Keratinocyte (primary cell): Measurements from ENCODE around the gene SH3PXD2A. TPM values are rescaled to one million over a fixed set of nuclear protein-coding genes. Genes with fewer than 3 reads are reported as not detected.
"Not testable (repeated sequence)": the region's sequence is repeated elsewhere in the genome, so short reads cannot be mapped to it uniquely, and the experiment has no call there.

Experiments
- DNase-seq: peaks from one replicate; pipeline ENCODE4 v3.0.0-alpha.2; 2011; ENCODE audit warnings: low read depth, missing footprints, low spot score
- FAIRE-seq: peaks from 2 replicates; lab custom pipeline; 2011; peaks lifted over from hg19 to GRCh38; lab: Jason Lieb, UNC
- H2AFZ ChIP-seq: 2 replicates; pipeline ENCODE4 v1.6.0; 2012; ENCODE audit warnings: low read length, control low read depth, inconsistent platforms; ENCODE audit not compliant: control insufficient read depth
- H3K27ac ChIP-seq: 2 replicates; pipeline ENCODE4 v1.5.1; 2011; ENCODE audit warnings: low read length; ENCODE audit not compliant: control insufficient read depth, insufficient read depth
- H3K27me3 ChIP-seq: 3 replicates; pipeline ENCODE4 v1.6.0; 2011; ENCODE audit warnings: low read length; ENCODE audit not compliant: control insufficient read depth, insufficient read depth; ENCODE audit errors: extremely low read depth
- H3K36me3 ChIP-seq, 2 experiments: 2 replicates in 1 of 2; 3 replicates in 1 of 2; pipeline ENCODE4 v1.5.1; 2011; ENCODE audit warnings: low read length in 2 of 2, mild to moderate bottlenecking in 1 of 2; ENCODE audit not compliant: control insufficient read depth in 2 of 2, insufficient read depth in 2 of 2; ENCODE audit errors: extremely low read depth in 1 of 2
- H3K4me1 ChIP-seq: 3 replicates; pipeline ENCODE4 v1.5.1; 2011; ENCODE audit warnings: low read length; ENCODE audit not compliant: control insufficient read depth, insufficient read depth; ENCODE audit errors: extremely low read depth
- H3K4me2 ChIP-seq: 3 replicates; pipeline ENCODE4 v1.6.0; 2011; ENCODE audit warnings: low read depth, low read length; ENCODE audit not compliant: control insufficient read depth, insufficient read depth; ENCODE audit errors: extremely low read depth
- H3K4me3 ChIP-seq, 3 experiments: fragments of 200-600 bp in 1 of 3; sonication (generic) in 1 of 3; 2 replicates in 2 of 3; 3 replicates in 1 of 3; pipeline ENCODE4 v1.5.1; 2011 to 2016; ENCODE audit warnings: low read length in 3 of 3, mild to moderate bottlenecking in 3 of 3, control low read depth in 2 of 3, inconsistent platforms in 1 of 3, low read depth in 1 of 3, mixed read lengths in 1 of 3, mixed run types in 1 of 3, moderate library complexity in 1 of 3; ENCODE audit not compliant: control insufficient read depth in 2 of 3, insufficient read depth in 2 of 3; ENCODE audit errors: extremely low read depth in 1 of 3
- H3K79me2 ChIP-seq: 2 replicates; pipeline ENCODE4 v1.6.0; 2012; ENCODE audit warnings: low read length; ENCODE audit not compliant: control insufficient read depth, insufficient read depth
- H3K9ac ChIP-seq: 3 replicates; pipeline ENCODE4 v1.6.0; 2011; ENCODE audit warnings: low read length; ENCODE audit not compliant: control insufficient read depth, insufficient read depth; ENCODE audit errors: extremely low read depth
- H3K9me1 ChIP-seq: 3 replicates; pipeline ENCODE4 v1.6.0; 2011; ENCODE audit warnings: low read length; ENCODE audit not compliant: control insufficient read depth, insufficient read depth; ENCODE audit errors: extremely low read depth
- H3K9me3 ChIP-seq: 2 replicates; pipeline ENCODE4 v1.5.1; 2012; ENCODE audit warnings: low read depth, low read length; ENCODE audit not compliant: control insufficient read depth
- H4K20me1 ChIP-seq: 3 replicates; pipeline ENCODE4 v1.6.0; 2011; ENCODE audit warnings: low read length; ENCODE audit not compliant: control insufficient read depth, insufficient read depth; ENCODE audit errors: extremely low read depth
- EZH2 ChIP-seq: IDR thresholded peaks from one replicate; pipeline ENCODE4 v1.6.1; 2012; ENCODE audit warnings: inconsistent platforms, mild to moderate bottlenecking, low read length, moderate library complexity
- dilution Hi-C: fragments of 300-500 bp; cut with MboI; formaldehyde crosslinking; loops from one replicate; pipeline ENCODE4 v1.7.0; 2020; ENCODE audit warnings: low sequenced_read_pairs; ENCODE audit not compliant: extremely low pct_ligation_motif_present
- polyA plus RNA-seq, 5 experiments: library from polyadenylated mRNA; depleted of rRNA in 3 of 5; stranded (reverse) in 3 of 5; stranded (forward) in 1 of 5; unstranded in 1 of 5; fragments of >200 nt; gene quantifications; 1 replicate in 1 of 5; 2 replicates in 3 of 5; 3 replicates in 1 of 5; pipeline versions ENCODE4 v1.2.1 to v1.2.3, GENCODE V29; 2011 to 2012; ENCODE audit warnings: missing spikeins in 2 of 5, low read depth in 1 of 5, low replicate concordance in 1 of 5
- TF ChIP-seq, protein P1 (sequence below), 3 experiments: IDR thresholded peaks in 1 of 3; conservative IDR thresholded peaks in 1 of 3; optimal IDR thresholded peaks in 1 of 3; 2 replicates in 2 of 3; 3 replicates in 1 of 3; pipeline versions ENCODE3 to v1.5.1; 2011; ENCODE audit warnings: low read length in 3 of 3, mild to moderate bottlenecking in 3 of 3, moderate library complexity in 2 of 3, control low read depth in 1 of 3, inconsistent platforms in 1 of 3; ENCODE audit not compliant: insufficient read depth in 2 of 3; ENCODE audit errors: extremely low read depth in 1 of 3

The SH3PXD2A gene
- polyA plus RNA-seq, 1 donor (not counting 4 experiments of a cell fraction or from before 2014, with no cell fraction given) = 33.9 TPM

DNA sequence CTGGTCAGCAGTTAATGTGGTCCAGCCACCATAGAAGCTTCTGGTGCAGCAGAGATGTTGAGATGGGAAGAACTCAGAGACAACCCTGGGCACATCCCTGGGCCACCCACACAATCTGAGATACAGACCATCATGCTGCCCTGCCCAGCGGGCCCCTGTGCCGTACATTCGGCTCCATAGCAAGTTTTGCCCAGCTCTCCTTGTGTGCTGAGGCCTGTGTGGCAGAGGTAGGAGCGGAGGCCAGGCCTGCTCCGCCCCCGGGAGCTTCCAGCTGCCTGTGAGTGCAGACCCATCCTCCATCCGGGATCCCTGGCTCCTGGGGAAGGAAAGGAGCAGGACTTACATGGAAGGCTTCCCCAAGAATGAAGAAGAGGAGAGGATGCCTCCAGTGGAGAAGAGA is 221.5 kb downstream of the SH3PXD2A start:
- Histone ChIP-seq H3K27me3 (no peaks in the 10 kb centered on the region), H3K9me3 (no peaks in the 10 kb centered on the region), H3K4me2 (no peak overlapping the region), H3K27ac (no peak overlapping the region), H3K79me2 (peaks cover 32% of the 10 kb centered on the region), H2AFZ (no peak overlapping the region), H3K4me1 (no peaks in the 10 kb centered on the region), H3K9ac (no peak overlapping the region), H3K4me3 (no peak overlapping the region), H3K9me1 (no peaks in the 10 kb centered on the region), H3K36me3 (peaks cover 46 to 48% of the 10 kb centered on the region in 2 experiments), H4K20me1 (peaks cover 22% of the 10 kb centered on the region)
- DNase-seq (no peak), FAIRE-seq (no peak)
- no peak for TF ChIP-seq EZH2
- TF ChIP-seq, protein P1, sequence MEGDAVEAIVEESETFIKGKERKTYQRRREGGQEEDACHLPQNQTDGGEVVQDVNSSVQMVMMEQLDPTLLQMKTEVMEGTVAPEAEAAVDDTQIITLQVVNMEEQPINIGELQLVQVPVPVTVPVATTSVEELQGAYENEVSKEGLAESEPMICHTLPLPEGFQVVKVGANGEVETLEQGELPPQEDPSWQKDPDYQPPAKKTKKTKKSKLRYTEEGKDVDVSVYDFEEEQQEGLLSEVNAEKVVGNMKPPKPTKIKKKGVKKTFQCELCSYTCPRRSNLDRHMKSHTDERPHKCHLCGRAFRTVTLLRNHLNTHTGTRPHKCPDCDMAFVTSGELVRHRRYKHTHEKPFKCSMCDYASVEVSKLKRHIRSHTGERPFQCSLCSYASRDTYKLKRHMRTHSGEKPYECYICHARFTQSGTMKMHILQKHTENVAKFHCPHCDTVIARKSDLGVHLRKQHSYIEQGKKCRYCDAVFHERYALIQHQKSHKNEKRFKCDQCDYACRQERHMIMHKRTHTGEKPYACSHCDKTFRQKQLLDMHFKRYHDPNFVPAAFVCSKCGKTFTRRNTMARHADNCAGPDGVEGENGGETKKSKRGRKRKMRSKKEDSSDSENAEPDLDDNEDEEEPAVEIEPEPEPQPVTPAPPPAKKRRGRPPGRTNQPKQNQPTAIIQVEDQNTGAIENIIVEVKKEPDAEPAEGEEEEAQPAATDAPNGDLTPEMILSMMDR (optimal IDR thresholded peaks at IDR 0.05 in 1 of 3, IDR thresholded peaks at IDR 0.05 in 1 of 3, conservative IDR thresholded peaks at IDR 0.05 in 1 of 3; ENCODE audit: extremely low read depth in 1 of 3, insufficient read depth in 2 of 3, low read length in 3 of 3) = no peak
- dilution Hi-C loops = no loop called here

DNA sequence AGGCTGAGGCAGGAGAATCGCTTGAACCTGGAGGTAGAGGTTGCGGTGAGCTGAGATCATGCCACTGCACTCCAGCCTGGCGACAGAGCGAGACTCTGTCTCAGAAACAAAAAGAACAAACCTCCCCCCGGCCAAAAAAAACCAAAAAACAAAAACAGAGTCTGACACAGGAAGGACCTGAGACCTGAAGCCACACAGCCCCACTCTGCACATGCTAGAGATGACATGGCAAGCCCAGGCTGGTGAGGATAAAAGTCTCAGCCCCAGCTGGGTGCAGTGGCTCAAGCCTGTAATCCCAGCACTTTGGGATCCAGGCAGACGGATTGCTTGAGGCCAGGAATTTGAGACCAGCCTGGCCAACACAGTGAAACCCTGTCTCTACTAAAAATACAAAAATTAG is 222.5 kb downstream of the SH3PXD2A start:
- DNase-seq, H3K27me3 ChIP-seq, H3K9me3 ChIP-seq, H2AFZ ChIP-seq, FAIRE-seq, dilution Hi-C loops, H3K9me1 ChIP-seq, H3K4me2 ChIP-seq, H3K4me3 ChIP-seq, H3K27ac ChIP-seq, H3K9ac ChIP-seq, H3K4me1 ChIP-seq: not testable (repeated sequence)
- peaks cover 24% of the 10 kb centered on the region for H3K79me2 ChIP-seq
- H3K36me3 ChIP-seq = peaks cover 46 to 58% of the 10 kb centered on the region in 2 experiments
- peaks cover 22% of the 10 kb centered on the region for H4K20me1 ChIP-seq

DNA sequence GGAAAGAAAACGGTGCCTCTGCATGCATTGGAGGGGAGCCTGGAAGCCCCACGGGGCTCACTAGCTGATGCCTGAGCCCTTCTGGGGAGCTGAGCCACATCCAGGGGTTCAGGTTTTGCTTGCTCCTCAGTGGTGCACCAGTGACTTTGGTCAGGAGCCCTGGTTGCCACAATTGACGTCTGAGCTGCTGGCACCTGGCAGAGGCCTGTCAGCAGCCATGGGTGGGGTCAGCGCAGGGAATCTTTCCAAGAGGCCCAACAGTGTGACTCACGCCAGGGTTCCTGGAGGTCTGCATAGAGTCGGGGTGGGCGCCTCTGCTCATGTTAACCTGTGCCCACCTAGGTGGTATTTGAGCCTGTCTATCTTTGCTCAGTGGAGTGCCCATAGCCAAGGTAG is 223.1 kb downstream of the SH3PXD2A start:
- Histone ChIP-seq H4K20me1 (peaks cover 19% of the 10 kb centered on the region), H3K9ac (no peak overlapping the region), H3K36me3 (peaks cover 42 to 64% of the 10 kb centered on the region in 2 experiments), H3K79me2 (peaks cover 19% of the 10 kb centered on the region), H3K4me2 (no peak overlapping the region), H3K9me1 (no peaks in the 10 kb centered on the region), H2AFZ (no peak overlapping the region), H3K4me1 (no peaks in the 10 kb centered on the region), H3K27me3 (no peaks in the 10 kb centered on the region), H3K27ac (no peak overlapping the region), H3K9me3 (no peaks in the 10 kb centered on the region), H3K4me3 (no peak overlapping the region)
- no peak for FAIRE-seq
- TF ChIP-seq, protein P1 (optimal IDR thresholded peaks at IDR 0.05 in 1 of 3, IDR thresholded peaks at IDR 0.05 in 1 of 3, conservative IDR thresholded peaks at IDR 0.05 in 1 of 3; ENCODE audit: extremely low read depth in 1 of 3, insufficient read depth in 2 of 3, low read length in 3 of 3) = no peak
- TF ChIP-seq EZH2 = no peak
- dilution Hi-C loops = no loop called here
- DNase-seq = no peak
